HL-60 (cell line): ENCODE data around the gene WFDC11.

ENCODE experiments used
- POLR2AphosphoS5 ChIP-seq: IDR thresholded peaks from 2 replicates; pipeline ENCODE4 v1.6.1; 2012; ENCODE audit warnings: low read depth
- TF ChIP-seq, protein P1 (sequence below): IDR thresholded peaks from one replicate; pipeline ENCODE4 v1.5.1; 2011; ENCODE audit warnings: low read length, control low read depth, inconsistent platforms; ENCODE audit not compliant: insufficient read depth

DNA sequence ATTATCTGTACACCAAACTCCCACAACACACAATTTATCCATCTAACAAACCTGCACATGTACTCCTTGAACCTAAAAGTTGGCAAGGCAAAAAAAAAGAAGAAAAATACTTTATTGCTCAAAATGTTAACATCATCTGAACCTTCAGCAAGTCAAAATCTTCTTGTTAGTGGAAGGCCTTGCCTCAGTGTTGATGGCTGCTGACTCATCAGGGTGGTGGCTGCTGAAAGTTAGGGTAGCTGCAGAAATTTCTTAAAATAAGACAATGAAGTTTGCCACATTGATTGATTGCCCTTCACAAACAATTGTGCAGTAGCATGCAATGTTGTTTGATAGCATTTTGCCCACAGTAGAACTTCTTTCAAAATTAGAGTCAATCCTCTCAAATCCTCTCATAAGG, 2.7 kb upstream of the WFDC11 start:
- TF ChIP-seq, protein P1, sequence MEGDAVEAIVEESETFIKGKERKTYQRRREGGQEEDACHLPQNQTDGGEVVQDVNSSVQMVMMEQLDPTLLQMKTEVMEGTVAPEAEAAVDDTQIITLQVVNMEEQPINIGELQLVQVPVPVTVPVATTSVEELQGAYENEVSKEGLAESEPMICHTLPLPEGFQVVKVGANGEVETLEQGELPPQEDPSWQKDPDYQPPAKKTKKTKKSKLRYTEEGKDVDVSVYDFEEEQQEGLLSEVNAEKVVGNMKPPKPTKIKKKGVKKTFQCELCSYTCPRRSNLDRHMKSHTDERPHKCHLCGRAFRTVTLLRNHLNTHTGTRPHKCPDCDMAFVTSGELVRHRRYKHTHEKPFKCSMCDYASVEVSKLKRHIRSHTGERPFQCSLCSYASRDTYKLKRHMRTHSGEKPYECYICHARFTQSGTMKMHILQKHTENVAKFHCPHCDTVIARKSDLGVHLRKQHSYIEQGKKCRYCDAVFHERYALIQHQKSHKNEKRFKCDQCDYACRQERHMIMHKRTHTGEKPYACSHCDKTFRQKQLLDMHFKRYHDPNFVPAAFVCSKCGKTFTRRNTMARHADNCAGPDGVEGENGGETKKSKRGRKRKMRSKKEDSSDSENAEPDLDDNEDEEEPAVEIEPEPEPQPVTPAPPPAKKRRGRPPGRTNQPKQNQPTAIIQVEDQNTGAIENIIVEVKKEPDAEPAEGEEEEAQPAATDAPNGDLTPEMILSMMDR: no peak
- TF ChIP-seq POLR2AphosphoS5: no peak
